Measurements from ENCODE around the gene RAB21. TPM values are rescaled to one million over a fixed set of nuclear protein-coding genes. Genes with fewer than 3 reads are reported as not detected.

RAB21 gene
- total RNA-seq, 1 experiment from 2014 or later: 115 TPM

- intact Hi-C loops (cut with micrococcal nuclease; ENCODE audit: unreplicated experiment): no loop called here
- Mint-ChIP-seq H3K9me3 (ENCODE audit: low read depth, unreplicated experiment) (peaks cover 2% of the 10 kb centered on the region), H3K4me1 (ENCODE audit: low read depth, unreplicated experiment) (peaks cover 9% of the 10 kb centered on the region), H3K4me3 (ENCODE audit: low read depth, unreplicated experiment) (no peak overlapping the region), H3K27me3 (ENCODE audit: unreplicated experiment) (no peaks in the 10 kb centered on the region), H3K36me3 (ENCODE audit: insufficient read depth, unreplicated experiment) (no peaks in the 10 kb centered on the region), H3K27ac (ENCODE audit: unreplicated experiment) (no peak overlapping the region)
- TF ChIP-seq, protein P1, sequence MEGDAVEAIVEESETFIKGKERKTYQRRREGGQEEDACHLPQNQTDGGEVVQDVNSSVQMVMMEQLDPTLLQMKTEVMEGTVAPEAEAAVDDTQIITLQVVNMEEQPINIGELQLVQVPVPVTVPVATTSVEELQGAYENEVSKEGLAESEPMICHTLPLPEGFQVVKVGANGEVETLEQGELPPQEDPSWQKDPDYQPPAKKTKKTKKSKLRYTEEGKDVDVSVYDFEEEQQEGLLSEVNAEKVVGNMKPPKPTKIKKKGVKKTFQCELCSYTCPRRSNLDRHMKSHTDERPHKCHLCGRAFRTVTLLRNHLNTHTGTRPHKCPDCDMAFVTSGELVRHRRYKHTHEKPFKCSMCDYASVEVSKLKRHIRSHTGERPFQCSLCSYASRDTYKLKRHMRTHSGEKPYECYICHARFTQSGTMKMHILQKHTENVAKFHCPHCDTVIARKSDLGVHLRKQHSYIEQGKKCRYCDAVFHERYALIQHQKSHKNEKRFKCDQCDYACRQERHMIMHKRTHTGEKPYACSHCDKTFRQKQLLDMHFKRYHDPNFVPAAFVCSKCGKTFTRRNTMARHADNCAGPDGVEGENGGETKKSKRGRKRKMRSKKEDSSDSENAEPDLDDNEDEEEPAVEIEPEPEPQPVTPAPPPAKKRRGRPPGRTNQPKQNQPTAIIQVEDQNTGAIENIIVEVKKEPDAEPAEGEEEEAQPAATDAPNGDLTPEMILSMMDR (IDR thresholded peaks at IDR 0.05; ENCODE audit: unreplicated experiment): no peak
- CTCF ChIA-PET: no interaction called here
- no peak for DNase-seq
- no TSS peak for BruUV-seq (replicated peaks)
Measured at GRCh38 chr12:71726548-71726947, 28.1 kb upstream of the RAB21 start.

- intact Hi-C loops (cut with micrococcal nuclease; ENCODE audit: unreplicated experiment): no loop called here
- peaks cover 2% of the 10 kb centered on the region for H3K9me3 Mint-ChIP-seq (ENCODE audit: low read depth, unreplicated experiment)
- H3K4me1 Mint-ChIP-seq (ENCODE audit: low read depth, unreplicated experiment): peaks cover 11% of the 10 kb centered on the region
- H3K36me3 Mint-ChIP-seq (ENCODE audit: insufficient read depth, unreplicated experiment): no peaks in the 10 kb centered on the region
- no TSS peak for BruUV-seq (replicated peaks)
- no peak for DNase-seq
- TF ChIP-seq, protein P1 (IDR thresholded peaks at IDR 0.05; ENCODE audit: unreplicated experiment): no peak
- no peaks in the 10 kb centered on the region for H3K27me3 Mint-ChIP-seq (ENCODE audit: unreplicated experiment)
- CTCF ChIA-PET: no interaction called here
- H3K27ac Mint-ChIP-seq (ENCODE audit: unreplicated experiment): no peak overlapping the region
- H3K4me3 Mint-ChIP-seq (ENCODE audit: low read depth, unreplicated experiment): no peak overlapping the region
Measured at GRCh38 chr12:71727958-71728357, 26.7 kb upstream of the RAB21 start.

DNA sequence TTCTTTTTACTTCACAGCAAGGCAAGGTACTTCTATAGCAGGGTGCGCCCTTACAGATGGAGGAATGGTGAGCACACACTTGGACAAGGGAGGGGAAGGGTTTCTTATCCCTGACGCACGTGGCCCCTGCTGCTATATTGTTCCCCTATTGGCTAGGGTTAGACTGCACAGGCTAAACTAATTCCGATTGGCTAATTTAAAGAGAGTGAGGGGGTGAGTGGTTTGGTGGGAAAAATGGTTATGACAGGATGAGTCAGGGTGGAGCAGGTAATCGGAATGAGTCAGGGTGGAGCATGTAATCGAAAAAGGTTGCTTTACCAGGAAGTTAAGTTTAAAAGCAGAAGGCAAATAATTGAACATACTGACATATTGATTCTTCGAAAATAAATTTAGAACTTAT, 23.7 kb upstream of the RAB21 start:
- intact Hi-C loops (cut with micrococcal nuclease; ENCODE audit: unreplicated experiment): no loop called here
- TF ChIP-seq, protein P1 (IDR thresholded peaks at IDR 0.05; ENCODE audit: unreplicated experiment): no peak
- BruUV-seq (replicated peaks): no TSS peak
- Mint-ChIP-seq H3K4me1 (ENCODE audit: low read depth, unreplicated experiment) (peaks cover 11% of the 10 kb centered on the region), H3K4me3 (ENCODE audit: low read depth, unreplicated experiment) (no peak overlapping the region), H3K27me3 (ENCODE audit: unreplicated experiment) (no peaks in the 10 kb centered on the region), H3K27ac (ENCODE audit: unreplicated experiment) (no peak overlapping the region), H3K9me3 (ENCODE audit: low read depth, unreplicated experiment) (no peaks in the 10 kb centered on the region), H3K36me3 (ENCODE audit: insufficient read depth, unreplicated experiment) (no peaks in the 10 kb centered on the region)
- DNase-seq: no peak
- CTCF ChIA-PET: interaction anchor here (0.8 kb wide), 1 partner anchor 27 kb away, joined by 3 read pairs; no protein-coding TSS in a partner anchor

- Mint-ChIP-seq H3K4me1 (ENCODE audit: low read depth, unreplicated experiment) (peaks cover 11% of the 10 kb centered on the region), H3K4me3 (ENCODE audit: low read depth, unreplicated experiment) (peak overlapping the region; percentile 53), H3K9me3 (ENCODE audit: low read depth, unreplicated experiment) (no peaks in the 10 kb centered on the region), H3K36me3 (ENCODE audit: insufficient read depth, unreplicated experiment) (no peaks in the 10 kb centered on the region), H3K27me3 (ENCODE audit: unreplicated experiment) (no peaks in the 10 kb centered on the region), H3K27ac (ENCODE audit: unreplicated experiment) (no peak overlapping the region)
- peak; percentile 46 for DNase-seq
- intact Hi-C loops (cut with micrococcal nuclease; ENCODE audit: unreplicated experiment): no loop called here
- TF ChIP-seq, protein P1 (IDR thresholded peaks at IDR 0.05; ENCODE audit: unreplicated experiment): no peak
- BruUV-seq (replicated peaks): no TSS peak
- CTCF ChIA-PET: interaction anchor here (0.6 to 1.5 kb wide), 4 partner anchors 15 to 46 kb away, joined by 3 to 8 read pairs (median 4); partner anchors contain the start of gene TMEM19
Measured at GRCh38 chr12:71731439-71732356, 23.0 kb upstream of the RAB21 start.

Data from Calu3 (cell line).